Lower leg skin (tissue), 4 donors: ENCODE measurements around the gene ZNF77. TPM values are rescaled to one million over a fixed set of nuclear protein-coding genes. Genes with fewer than 3 reads are reported as not detected.

Experiments
- DNase-seq, 2 donors: peaks; one replicate each; pipeline ENCODE4 v3.0.0-alpha.2; 2019; ENCODE audit warnings: low spot score in 2 of 2
- H3K4me3 ChIP-seq: fragments of 200-600 bp; sonication (generic); 2 replicates; pipeline ENCODE4 v1.5.1; 2017; ENCODE audit warnings: mild to moderate bottlenecking, low read depth; ENCODE audit not compliant: poor library complexity, severe bottlenecking
- POLR2A ChIP-seq, 2 donors: fragments of 450-650 bp; IDR thresholded peaks; one replicate each; pipeline ENCODE4 v1.6.1; 2016 to 2017; ENCODE audit warnings: antibody characterized with exemption in 2 of 2, mild to moderate bottlenecking in 1 of 2, moderate library complexity in 1 of 2
- WGBS, 2 donors: methylation state at CpG; one replicate each; pipeline ENCODE4 v1.1.5; 2018; 5-methylcytosine and 5-hydroxymethylcytosine counted together
- intact Hi-C: fragments of 100-400 bp; cut with DNase I; formaldehyde crosslinking; loops from one replicate; pipeline ENCODE4 v1.15.0; 2023; ENCODE audit warnings: low total_unique reads
- total RNA-seq, 4 donors: library from RNA; depleted of rRNA; stranded (reverse); fragments of >200 nt; gene quantifications; one replicate each; pipeline ENCODE4 v1.1.0, GENCODE V29; 2016
- TF ChIP-seq, protein P1 (sequence below), 3 donors: fragments of 450-650 bp; IDR thresholded peaks; one replicate each; pipeline ENCODE4 v1.5.1; 2016; ENCODE audit warnings: antibody characterized with exemption in 3 of 3, mild to moderate bottlenecking in 3 of 3, moderate library complexity in 2 of 3

Gene ZNF77
- total RNA-seq, 4 donors from 2014 or later, result 3.7 to 5.9 (median 4.8) TPM

DNA sequence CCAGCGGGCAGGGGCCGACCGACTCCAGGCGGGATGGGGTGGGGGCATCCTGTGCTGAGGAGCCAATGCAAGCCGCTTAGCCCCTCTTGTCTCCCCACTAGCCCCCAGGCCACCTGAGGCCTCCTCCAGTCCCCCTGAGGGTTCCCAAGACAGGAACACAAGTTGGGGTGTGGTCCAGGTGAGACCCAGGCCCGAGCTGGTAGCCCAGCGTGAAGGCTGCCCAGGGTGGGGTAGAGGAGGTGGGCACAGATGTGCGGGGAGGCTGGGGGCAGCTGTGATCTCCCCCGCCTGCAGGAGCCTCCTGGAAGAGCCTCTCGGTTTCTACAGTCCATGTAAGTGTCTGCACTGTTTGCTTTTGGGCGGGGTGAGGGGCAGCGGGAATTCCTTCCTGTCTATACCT, 43.0 kb upstream of the ZNF77 start:
- TF ChIP-seq POLR2A (IDR thresholded peaks at IDR 0.05), result no peak
- TF ChIP-seq, protein P1, sequence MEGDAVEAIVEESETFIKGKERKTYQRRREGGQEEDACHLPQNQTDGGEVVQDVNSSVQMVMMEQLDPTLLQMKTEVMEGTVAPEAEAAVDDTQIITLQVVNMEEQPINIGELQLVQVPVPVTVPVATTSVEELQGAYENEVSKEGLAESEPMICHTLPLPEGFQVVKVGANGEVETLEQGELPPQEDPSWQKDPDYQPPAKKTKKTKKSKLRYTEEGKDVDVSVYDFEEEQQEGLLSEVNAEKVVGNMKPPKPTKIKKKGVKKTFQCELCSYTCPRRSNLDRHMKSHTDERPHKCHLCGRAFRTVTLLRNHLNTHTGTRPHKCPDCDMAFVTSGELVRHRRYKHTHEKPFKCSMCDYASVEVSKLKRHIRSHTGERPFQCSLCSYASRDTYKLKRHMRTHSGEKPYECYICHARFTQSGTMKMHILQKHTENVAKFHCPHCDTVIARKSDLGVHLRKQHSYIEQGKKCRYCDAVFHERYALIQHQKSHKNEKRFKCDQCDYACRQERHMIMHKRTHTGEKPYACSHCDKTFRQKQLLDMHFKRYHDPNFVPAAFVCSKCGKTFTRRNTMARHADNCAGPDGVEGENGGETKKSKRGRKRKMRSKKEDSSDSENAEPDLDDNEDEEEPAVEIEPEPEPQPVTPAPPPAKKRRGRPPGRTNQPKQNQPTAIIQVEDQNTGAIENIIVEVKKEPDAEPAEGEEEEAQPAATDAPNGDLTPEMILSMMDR (IDR thresholded peaks at IDR 0.05), result no peak
- WGBS, 2 donors, result 86 to 87% methylated on average over 12 of the region's 12 CpGs
- intact Hi-C loops, result no loop called here
- no peak overlapping the region for H3K4me3 ChIP-seq
- DNase-seq, result no peak

DNA sequence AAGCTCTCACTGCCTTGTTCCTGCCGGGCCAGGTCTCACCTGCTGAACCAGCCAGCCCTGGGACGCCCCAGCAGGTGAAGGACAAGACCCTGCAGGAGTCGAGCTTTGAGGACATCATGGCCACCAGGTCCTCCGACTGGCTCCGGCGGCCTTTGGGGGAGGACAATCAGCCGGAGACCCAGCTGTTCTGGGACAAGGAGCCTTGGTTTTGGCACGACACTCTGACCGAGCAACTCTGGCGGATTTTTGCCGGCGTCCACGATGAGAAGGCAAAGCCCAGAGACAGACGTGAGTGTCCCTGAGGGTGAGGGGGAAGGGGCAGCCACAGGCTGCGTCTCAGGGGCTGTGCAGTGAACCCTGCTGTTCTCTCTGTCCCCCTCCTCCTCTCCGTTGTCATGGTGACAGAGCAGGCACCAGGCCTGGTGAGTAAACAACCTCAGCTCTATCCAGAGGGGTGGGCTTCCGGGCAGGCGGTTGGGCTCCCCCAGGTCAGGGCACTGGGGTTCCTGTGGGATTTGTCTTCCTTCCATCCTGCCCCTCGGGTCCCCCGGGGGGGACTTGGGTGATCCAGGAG, 42.3 kb upstream of the ZNF77 start:
- 69 to 70% methylated on average over 16 to 18 of the region's 20 CpGs for WGBS, 2 donors
- no peak for TF ChIP-seq POLR2A (IDR thresholded peaks at IDR 0.05)
- TF ChIP-seq, protein P1 (IDR thresholded peaks at IDR 0.05), result no peak
- intact Hi-C loops, result no loop called here

GRCh38 chr19:2984215-2984528, 39.4 kb upstream of the ZNF77 start:
- no peak for DNase-seq
- TF ChIP-seq POLR2A (IDR thresholded peaks at IDR 0.05), result no peak
- WGBS, 2 donors, result 1 to 2% methylated on average over 13 to 14 of the region's 14 CpGs
- intact Hi-C loops, result no loop called here
- H3K4me3 ChIP-seq, result no peak overlapping the region

More for the DNA sequence above, 42.3 kb upstream of the ZNF77 start:
- no peak for DNase-seq
- no peak overlapping the region for H3K4me3 ChIP-seq

GRCh38 chr19:2983351-2984214, 38.8 kb upstream of the ZNF77 start:
- no peak overlapping the region for H3K4me3 ChIP-seq
- 8% methylated on average over 18 to 21 of the region's 24 CpGs for WGBS, 2 donors
- intact Hi-C loops, result no loop called here
- DNase-seq, result peak in 1 of 2 donors; percentile 94
- no peak for TF ChIP-seq POLR2A (IDR thresholded peaks at IDR 0.05)
- TF ChIP-seq, protein P1 (IDR thresholded peaks at IDR 0.05), result no peak

GRCh38 chr19:2982983-2983350, 38.2 kb upstream of the ZNF77 start:
- intact Hi-C loops, result no loop called here
- no peak overlapping the region for H3K4me3 ChIP-seq
- DNase-seq, result peak; percentile 81 to 98

GRCh38 chr19:2982561-2982960, 37.8 kb upstream of the ZNF77 start:
- DNase-seq, result no peak
- intact Hi-C loops, result no loop called here
- no peak overlapping the region for H3K4me3 ChIP-seq
- WGBS, 2 donors, result 22% methylated on average over 3 to 8 of the region's 8 CpGs
- TF ChIP-seq, protein P1 (IDR thresholded peaks at IDR 0.05), result no peak
- TF ChIP-seq POLR2A (IDR thresholded peaks at IDR 0.05), result no peak

More at GRCh38 chr19:2982983-2983350, 38.2 kb upstream of the ZNF77 start:
- WGBS, 2 donors, result 2 to 8% methylated on average over 6 to 10 of the region's 10 CpGs
- TF ChIP-seq, protein P1 (IDR thresholded peaks at IDR 0.05), result no peak
- TF ChIP-seq POLR2A (IDR thresholded peaks at IDR 0.05), result no peak
